Suppressor macrophage treated with lipopolysaccharide for 1 hour (primary cell): ENCODE data around the gene PDK3.
A peak's percentile ranks its signal among the peaks of the same experiment; 100 is the strongest.

Experiments
- DNase-seq, 3 donors: peaks; one replicate each; pipeline ENCODE4 v3.0.0-alpha.2; 2020 to 2022

PDK3 gene

DNA sequence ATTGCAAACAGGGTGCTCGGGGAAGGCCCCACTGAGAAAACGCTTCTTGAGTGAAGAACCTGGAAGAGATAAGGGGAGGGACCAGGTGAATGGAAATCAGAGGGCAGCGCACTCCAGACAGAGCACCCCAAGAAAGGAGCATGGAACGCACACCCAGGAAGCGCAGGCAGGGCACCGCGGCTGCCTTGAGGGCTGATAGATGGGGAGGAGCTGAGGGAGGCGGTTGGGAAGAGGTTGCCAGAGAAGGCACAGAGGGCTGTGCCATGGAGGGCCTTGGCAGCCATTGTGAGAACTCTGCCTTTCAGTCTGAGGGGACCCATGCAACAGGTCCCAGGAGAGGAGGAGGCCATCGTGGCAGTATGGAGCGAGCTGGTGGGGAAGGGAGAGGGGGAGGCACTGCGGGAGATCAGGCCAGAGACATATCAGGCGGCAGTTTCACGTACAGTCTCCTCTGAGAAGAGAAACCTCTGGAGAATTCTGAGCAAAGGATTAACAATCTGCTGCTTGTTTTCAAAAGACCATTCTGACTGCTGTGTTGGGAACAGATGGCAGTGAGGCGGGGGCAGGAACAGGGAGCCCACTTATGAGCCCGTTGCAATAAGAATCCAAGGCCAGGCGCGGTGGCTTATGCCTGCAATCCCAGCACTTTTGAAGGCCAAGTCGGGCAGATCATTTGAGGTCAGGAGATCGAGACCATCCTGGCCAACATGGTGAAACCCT lies 98.4 kb downstream of the PDK3 start:
- no peak for DNase-seq

DNA sequence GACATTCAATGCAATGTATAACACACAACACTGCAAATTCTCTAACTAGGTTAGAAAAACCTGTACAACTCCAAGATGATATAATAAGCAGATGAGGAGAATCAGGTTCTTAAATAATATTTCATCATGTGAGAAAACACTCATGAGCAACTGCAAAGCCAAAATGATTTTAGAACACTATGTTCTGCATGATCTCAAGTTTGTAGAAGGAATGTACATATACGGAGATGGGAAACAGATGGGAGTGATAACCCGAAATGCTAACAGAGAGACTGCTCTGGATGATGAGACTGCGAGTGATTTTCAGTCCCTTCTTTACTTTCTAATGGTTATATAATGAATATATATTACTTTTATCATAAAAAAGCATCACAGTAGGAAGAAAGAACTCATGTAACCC lies 101.2 kb downstream of the PDK3 start:
- DNase-seq, result no peak

DNA sequence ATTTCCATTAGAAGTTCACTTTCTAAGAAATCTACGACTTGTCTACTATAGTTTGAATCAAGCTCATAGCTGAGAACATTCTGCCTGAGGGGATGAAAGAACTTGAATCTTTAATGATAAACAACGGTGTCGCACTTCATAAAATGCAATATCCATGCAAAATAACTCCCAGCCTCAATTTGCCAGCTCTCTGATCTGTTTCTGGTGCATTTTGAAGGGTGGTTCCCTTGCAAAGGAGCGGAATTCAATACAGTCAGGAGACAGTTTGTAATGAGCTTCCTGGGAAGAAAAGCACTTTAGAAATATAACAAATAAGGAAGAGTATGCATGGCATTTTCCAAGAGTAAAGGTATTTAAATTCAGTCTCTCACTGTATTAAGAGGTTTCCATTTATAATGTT lies 102.1 kb downstream of the PDK3 start:
- DNase-seq, result no peak

DNA sequence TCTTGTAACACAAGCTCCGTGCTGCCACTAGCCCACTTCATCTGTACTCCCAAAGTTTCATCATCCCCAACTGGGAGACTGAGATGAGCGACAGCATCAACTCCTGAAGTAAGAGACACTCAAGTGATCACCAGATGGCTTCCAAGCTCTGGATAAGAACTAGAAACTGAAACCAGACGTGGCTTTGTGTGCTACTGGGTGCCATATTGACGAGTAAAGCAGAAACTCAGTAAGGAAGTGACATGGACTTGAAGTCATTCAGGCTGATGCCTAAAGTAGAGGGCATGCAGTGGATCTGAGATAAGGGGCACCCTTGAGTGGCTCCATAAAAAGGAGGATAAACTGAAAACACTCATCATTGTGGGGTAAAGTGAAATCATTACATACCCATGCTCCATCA lies 109.7 kb downstream of the PDK3 start:
- peak in 1 of 3 donors; percentile 2 for DNase-seq

DNA sequence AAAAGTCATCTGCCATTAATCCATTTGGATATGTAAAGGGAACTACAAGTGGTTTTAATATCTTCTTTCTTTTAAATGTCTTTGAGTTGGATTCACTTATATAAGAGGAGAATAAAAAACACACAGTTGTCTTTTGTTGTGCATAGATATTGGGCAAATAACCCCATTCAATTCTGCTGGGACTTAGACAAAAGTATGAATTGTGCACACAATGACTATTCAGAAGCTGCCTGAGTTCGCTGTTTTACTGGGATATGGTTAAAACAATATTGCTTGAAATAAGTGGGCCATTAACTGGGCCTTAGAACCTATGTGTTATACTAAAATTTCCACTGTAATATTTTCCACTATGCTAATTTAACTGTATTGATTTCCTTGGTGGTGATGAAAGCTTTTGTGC lies 110.4 kb downstream of the PDK3 start:
- DNase-seq, result no peak

DNA sequence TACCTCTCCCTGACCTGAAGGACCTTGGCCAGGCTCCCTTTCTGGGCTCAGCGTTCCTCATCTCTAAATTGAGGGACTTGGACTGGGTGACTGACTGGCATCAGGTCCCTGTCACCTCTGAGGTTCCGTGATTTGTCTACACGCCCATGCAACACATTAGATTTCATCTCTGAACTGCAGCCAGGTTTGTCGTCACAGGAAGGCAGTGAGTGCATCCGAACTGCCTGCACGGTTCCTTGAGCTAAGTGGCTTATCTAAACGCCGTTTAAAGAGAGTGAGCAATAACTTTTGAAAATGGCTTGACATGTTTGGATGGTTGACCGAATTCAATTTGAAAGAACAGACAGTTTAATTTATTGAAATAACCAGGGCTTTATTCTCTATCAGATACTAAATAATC lies 112.0 kb downstream of the PDK3 start:
- DNase-seq, result no peak
